ENCODE measurements around the gene ERAL1. TPM values are rescaled to one million over a fixed set of nuclear protein-coding genes. Genes with fewer than 3 reads are reported as not detected.
A peak's percentile ranks its signal among the peaks of the same experiment; 100 is the strongest.
"Not testable (repeated sequence)": the region's sequence is repeated elsewhere in the genome, so short reads cannot be mapped to it uniquely, and the experiment has no call there.

ERAL1 gene
- polyA plus RNA-seq, 1 donor (not counting 4 experiments of a cell fraction or from before 2014, with no cell fraction given) = 46.5 TPM

- peak within 1 kb of the TSS; percentile 75 for H3K4me2 ChIP-seq (ENCODE audit: control insufficient read depth, extremely low read depth, insufficient read depth, low read depth, low read length)
- dilution Hi-C loops (cut with MboI; ENCODE audit: extremely low pct_ligation_motif_present, low sequenced_read_pairs) = no loop called here
- H4K20me1 ChIP-seq (ENCODE audit: control insufficient read depth, extremely low read depth, insufficient read depth, low read length) = no peaks in the 10 kb centered on the region
- no peaks in the 10 kb centered on the region for H3K9me1 ChIP-seq (ENCODE audit: control insufficient read depth, extremely low read depth, insufficient read depth, low read length)
- peak within 1 kb of the TSS; percentile 77 for H2AFZ ChIP-seq (ENCODE audit: control insufficient read depth, low read length)
- H3K4me3 ChIP-seq (ENCODE audit: control insufficient read depth in 2 of 3, extremely low read depth in 1 of 3, insufficient read depth in 2 of 3, low read depth in 1 of 3, low read length in 3 of 3) = peak within 1 kb of the TSS; percentile 46 to 77 (median 71)
- H3K9ac ChIP-seq (ENCODE audit: control insufficient read depth, extremely low read depth, insufficient read depth, low read length) = peak within 1 kb of the TSS; percentile 76
- FAIRE-seq (no peak), DNase-seq (ENCODE audit: low read depth, low spot score) (peak; percentile 84)
- no peaks in the 10 kb centered on the region for H3K9me3 ChIP-seq (ENCODE audit: control insufficient read depth, low read depth, low read length)
- H3K27ac ChIP-seq (ENCODE audit: control insufficient read depth, insufficient read depth, low read length) = peak within 1 kb of the TSS; percentile 47
- peaks cover 11 to 19% of the 10 kb centered on the region in 2 experiments for H3K36me3 ChIP-seq (ENCODE audit: control insufficient read depth in 2 of 2, extremely low read depth in 1 of 2, insufficient read depth in 2 of 2, low read length in 2 of 2)
- no peaks in the 10 kb centered on the region for H3K27me3 ChIP-seq (ENCODE audit: control insufficient read depth, extremely low read depth, insufficient read depth, low read length)
- peaks cover 28% of the 10 kb centered on the region for H3K4me1 ChIP-seq (ENCODE audit: control insufficient read depth, extremely low read depth, insufficient read depth, low read length)
- TF ChIP-seq EZH2 (IDR thresholded peaks at IDR 0.05; ENCODE audit: low read length) = no peak
- TF ChIP-seq, protein P1, sequence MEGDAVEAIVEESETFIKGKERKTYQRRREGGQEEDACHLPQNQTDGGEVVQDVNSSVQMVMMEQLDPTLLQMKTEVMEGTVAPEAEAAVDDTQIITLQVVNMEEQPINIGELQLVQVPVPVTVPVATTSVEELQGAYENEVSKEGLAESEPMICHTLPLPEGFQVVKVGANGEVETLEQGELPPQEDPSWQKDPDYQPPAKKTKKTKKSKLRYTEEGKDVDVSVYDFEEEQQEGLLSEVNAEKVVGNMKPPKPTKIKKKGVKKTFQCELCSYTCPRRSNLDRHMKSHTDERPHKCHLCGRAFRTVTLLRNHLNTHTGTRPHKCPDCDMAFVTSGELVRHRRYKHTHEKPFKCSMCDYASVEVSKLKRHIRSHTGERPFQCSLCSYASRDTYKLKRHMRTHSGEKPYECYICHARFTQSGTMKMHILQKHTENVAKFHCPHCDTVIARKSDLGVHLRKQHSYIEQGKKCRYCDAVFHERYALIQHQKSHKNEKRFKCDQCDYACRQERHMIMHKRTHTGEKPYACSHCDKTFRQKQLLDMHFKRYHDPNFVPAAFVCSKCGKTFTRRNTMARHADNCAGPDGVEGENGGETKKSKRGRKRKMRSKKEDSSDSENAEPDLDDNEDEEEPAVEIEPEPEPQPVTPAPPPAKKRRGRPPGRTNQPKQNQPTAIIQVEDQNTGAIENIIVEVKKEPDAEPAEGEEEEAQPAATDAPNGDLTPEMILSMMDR (optimal IDR thresholded peaks at IDR 0.05 in 1 of 3, IDR thresholded peaks at IDR 0.05 in 1 of 3, conservative IDR thresholded peaks at IDR 0.05 in 1 of 3; ENCODE audit: extremely low read depth in 1 of 3, insufficient read depth in 2 of 3, low read length in 3 of 3) = peak; percentile 85 to 97 (median 96)
- no peaks in the 10 kb centered on the region for H3K79me2 ChIP-seq (ENCODE audit: control insufficient read depth, insufficient read depth, low read length)
Observed at GRCh38 chr17:28902819-28903545, 48.2 kb downstream of the ERAL1 start, which contains the start of gene DHRS13. Gene DHRS13, minus strand, starts transcription at chr17:28903079. Its CDS starts 135 bp downstream, at chr17:28902944.

- H2AFZ ChIP-seq (ENCODE audit: control insufficient read depth, low read length); H3K79me2 ChIP-seq (ENCODE audit: control insufficient read depth, insufficient read depth, low read length); DNase-seq (ENCODE audit: low read depth, low spot score); H3K9me1 ChIP-seq (ENCODE audit: control insufficient read depth, extremely low read depth, insufficient read depth, low read length); dilution Hi-C loops (cut with MboI; ENCODE audit: extremely low pct_ligation_motif_present, low sequenced_read_pairs); H3K27me3 ChIP-seq (ENCODE audit: control insufficient read depth, extremely low read depth, insufficient read depth, low read length); H3K27ac ChIP-seq (ENCODE audit: control insufficient read depth, insufficient read depth, low read length); H3K9me3 ChIP-seq (ENCODE audit: control insufficient read depth, low read depth, low read length); FAIRE-seq; H4K20me1 ChIP-seq (ENCODE audit: control insufficient read depth, extremely low read depth, insufficient read depth, low read length); H3K4me3 ChIP-seq (ENCODE audit: control insufficient read depth in 2 of 3, extremely low read depth in 1 of 3, insufficient read depth in 2 of 3, low read depth in 1 of 3, low read length in 3 of 3): not testable (repeated sequence)
- Histone ChIP-seq H3K9ac (ENCODE audit: control insufficient read depth, extremely low read depth, insufficient read depth, low read length) (peak overlapping the region; percentile 4), H3K4me2 (ENCODE audit: control insufficient read depth, extremely low read depth, insufficient read depth, low read depth, low read length) (peak overlapping the region; percentile 75), H3K4me1 (ENCODE audit: control insufficient read depth, extremely low read depth, insufficient read depth, low read length) (peaks cover 28% of the 10 kb centered on the region), H3K36me3 (ENCODE audit: control insufficient read depth in 2 of 2, extremely low read depth in 1 of 2, insufficient read depth in 2 of 2, low read length in 2 of 2) (peaks cover 14 to 22% of the 10 kb centered on the region in 2 experiments)
Observed at GRCh38 chr17:28903546-28903841, 48.7 kb downstream of the ERAL1 start.

All from keratinocyte (primary cell).